HL-60 (cell line): ENCODE results near the gene DGUOK.
"Not testable (repeated sequence)": the region's sequence is repeated elsewhere in the genome, so short reads cannot be mapped to it uniquely, and the experiment has no call there.

ENCODE experiments used
- DNase-seq, 2 experiments: peaks; one replicate each; pipeline ENCODE4 v3.0.0-alpha.2; 2010 to 2020; ENCODE audit warnings: low read depth in 1 of 2, low spot score in 1 of 2
- H3K27ac ChIP-seq: fragments of 250-450 bp; sonication (Bioruptor Pico); replicated peaks from 2 replicates; pipeline ENCODE4 v1.5.1; 2020; ENCODE audit warnings: mild to moderate bottlenecking, moderate library complexity
- H3K27me3 ChIP-seq: fragments of 250-450 bp; sonication (Bioruptor Pico); 2 replicates; pipeline ENCODE4 v1.5.1; 2021; ENCODE audit warnings: mild to moderate bottlenecking, moderate library complexity; ENCODE audit not compliant: insufficient read depth, poor library complexity, severe bottlenecking
- H3K4me3 ChIP-seq: replicated peaks from 2 replicates; pipeline ENCODE4 v1.5.1; 2011; ENCODE audit warnings: mild to moderate bottlenecking, control low read depth, low read length; ENCODE audit not compliant: insufficient read depth
- GABPA ChIP-seq: IDR thresholded peaks from 2 replicates; pipeline ENCODE4 v1.6.1; 2012; ENCODE audit warnings: low read depth
- POLR2AphosphoS5 ChIP-seq: IDR thresholded peaks from 2 replicates; pipeline ENCODE4 v1.6.1; 2012; ENCODE audit warnings: low read depth
- SPI1 ChIP-seq: IDR thresholded peaks from 2 replicates; pipeline ENCODE4 v1.6.1; 2012; ENCODE audit warnings: low read depth, mild to moderate bottlenecking, borderline replicate concordance
- TF ChIP-seq, protein P1 (sequence below): IDR thresholded peaks from one replicate; pipeline ENCODE4 v1.5.1; 2011; ENCODE audit warnings: low read length, control low read depth, inconsistent platforms; ENCODE audit not compliant: insufficient read depth
- TF ChIP-seq, protein P2 (sequence below): IDR thresholded peaks from 2 replicates; pipeline ENCODE4 v1.6.1; 2012; ENCODE audit warnings: low read depth; ENCODE audit not compliant: insufficient replicate concordance

Gene DGUOK

GRCh38 chr2:73937103-73937885 lies 10.6 kb downstream of the DGUOK start:
- TF ChIP-seq, protein P1, sequence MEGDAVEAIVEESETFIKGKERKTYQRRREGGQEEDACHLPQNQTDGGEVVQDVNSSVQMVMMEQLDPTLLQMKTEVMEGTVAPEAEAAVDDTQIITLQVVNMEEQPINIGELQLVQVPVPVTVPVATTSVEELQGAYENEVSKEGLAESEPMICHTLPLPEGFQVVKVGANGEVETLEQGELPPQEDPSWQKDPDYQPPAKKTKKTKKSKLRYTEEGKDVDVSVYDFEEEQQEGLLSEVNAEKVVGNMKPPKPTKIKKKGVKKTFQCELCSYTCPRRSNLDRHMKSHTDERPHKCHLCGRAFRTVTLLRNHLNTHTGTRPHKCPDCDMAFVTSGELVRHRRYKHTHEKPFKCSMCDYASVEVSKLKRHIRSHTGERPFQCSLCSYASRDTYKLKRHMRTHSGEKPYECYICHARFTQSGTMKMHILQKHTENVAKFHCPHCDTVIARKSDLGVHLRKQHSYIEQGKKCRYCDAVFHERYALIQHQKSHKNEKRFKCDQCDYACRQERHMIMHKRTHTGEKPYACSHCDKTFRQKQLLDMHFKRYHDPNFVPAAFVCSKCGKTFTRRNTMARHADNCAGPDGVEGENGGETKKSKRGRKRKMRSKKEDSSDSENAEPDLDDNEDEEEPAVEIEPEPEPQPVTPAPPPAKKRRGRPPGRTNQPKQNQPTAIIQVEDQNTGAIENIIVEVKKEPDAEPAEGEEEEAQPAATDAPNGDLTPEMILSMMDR, result no peak
- no peak for TF ChIP-seq SPI1
- TF ChIP-seq GABPA, result no peak
- TF ChIP-seq, protein P2, sequence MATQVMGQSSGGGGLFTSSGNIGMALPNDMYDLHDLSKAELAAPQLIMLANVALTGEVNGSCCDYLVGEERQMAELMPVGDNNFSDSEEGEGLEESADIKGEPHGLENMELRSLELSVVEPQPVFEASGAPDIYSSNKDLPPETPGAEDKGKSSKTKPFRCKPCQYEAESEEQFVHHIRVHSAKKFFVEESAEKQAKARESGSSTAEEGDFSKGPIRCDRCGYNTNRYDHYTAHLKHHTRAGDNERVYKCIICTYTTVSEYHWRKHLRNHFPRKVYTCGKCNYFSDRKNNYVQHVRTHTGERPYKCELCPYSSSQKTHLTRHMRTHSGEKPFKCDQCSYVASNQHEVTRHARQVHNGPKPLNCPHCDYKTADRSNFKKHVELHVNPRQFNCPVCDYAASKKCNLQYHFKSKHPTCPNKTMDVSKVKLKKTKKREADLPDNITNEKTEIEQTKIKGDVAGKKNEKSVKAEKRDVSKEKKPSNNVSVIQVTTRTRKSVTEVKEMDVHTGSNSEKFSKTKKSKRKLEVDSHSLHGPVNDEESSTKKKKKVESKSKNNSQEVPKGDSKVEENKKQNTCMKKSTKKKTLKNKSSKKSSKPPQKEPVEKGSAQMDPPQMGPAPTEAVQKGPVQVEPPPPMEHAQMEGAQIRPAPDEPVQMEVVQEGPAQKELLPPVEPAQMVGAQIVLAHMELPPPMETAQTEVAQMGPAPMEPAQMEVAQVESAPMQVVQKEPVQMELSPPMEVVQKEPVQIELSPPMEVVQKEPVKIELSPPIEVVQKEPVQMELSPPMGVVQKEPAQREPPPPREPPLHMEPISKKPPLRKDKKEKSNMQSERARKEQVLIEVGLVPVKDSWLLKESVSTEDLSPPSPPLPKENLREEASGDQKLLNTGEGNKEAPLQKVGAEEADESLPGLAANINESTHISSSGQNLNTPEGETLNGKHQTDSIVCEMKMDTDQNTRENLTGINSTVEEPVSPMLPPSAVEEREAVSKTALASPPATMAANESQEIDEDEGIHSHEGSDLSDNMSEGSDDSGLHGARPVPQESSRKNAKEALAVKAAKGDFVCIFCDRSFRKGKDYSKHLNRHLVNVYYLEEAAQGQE, result no peak
- no peak for TF ChIP-seq POLR2AphosphoS5
- no peak overlapping the region for H3K4me3 ChIP-seq
- no peak overlapping the region for H3K27ac ChIP-seq
- no peak for DNase-seq
- no peaks in the 10 kb centered on the region for H3K27me3 ChIP-seq

DNA sequence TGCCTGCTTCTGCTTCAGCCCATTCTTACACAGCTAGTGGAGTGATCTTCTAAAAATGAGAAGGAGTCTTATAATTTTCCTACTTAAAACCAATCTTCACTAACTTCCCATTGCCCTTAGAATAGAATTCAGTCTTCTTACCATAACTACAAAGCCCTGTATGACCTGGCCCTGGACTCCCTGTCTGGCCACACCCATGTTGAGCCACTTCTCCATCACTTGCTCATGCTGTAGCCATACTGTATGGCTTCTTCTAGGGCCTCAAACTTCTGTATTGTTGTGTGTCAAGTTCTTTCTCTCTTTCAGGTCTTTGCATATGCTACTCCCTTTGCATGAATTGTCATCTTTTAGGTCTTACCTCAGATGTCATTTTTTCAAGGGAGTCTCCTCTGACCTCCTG lies 11.2 kb downstream of the DGUOK start:
- no peaks in the 10 kb centered on the region for H3K27me3 ChIP-seq
- H3K27ac ChIP-seq, result no peak overlapping the region
- H3K4me3 ChIP-seq, result no peak overlapping the region
- TF ChIP-seq, protein P1, result no peak
- no peak for TF ChIP-seq SPI1
- TF ChIP-seq GABPA, result no peak
- TF ChIP-seq POLR2AphosphoS5, result no peak
- TF ChIP-seq, protein P2, result no peak
- no peak for DNase-seq

GRCh38 chr2:73938718-73939352 lies 12.2 kb downstream of the DGUOK start:
- no peak overlapping the region for H3K4me3 ChIP-seq
- TF ChIP-seq POLR2AphosphoS5, result no peak
- no peak for TF ChIP-seq GABPA
- no peaks in the 10 kb centered on the region for H3K27me3 ChIP-seq
- no peak overlapping the region for H3K27ac ChIP-seq
- DNase-seq, result no peak

GRCh38 chr2:73939419-73939818 lies 12.7 kb downstream of the DGUOK start:
- Histone ChIP-seq H3K4me3 (no peak overlapping the region), H3K27ac (no peak overlapping the region), H3K27me3 (no peaks in the 10 kb centered on the region)
- DNase-seq, result peak in 1 of 2 experiments; percentile 43
- TF ChIP-seq, protein P2, result no peak
- TF ChIP-seq POLR2AphosphoS5, result no peak
- TF ChIP-seq SPI1, result no peak

- H3K4me3 ChIP-seq, DNase-seq, H3K27me3 ChIP-seq, H3K27ac ChIP-seq: not testable (repeated sequence)
Observed at GRCh38 chr2:73940066-73940465, 13.4 kb downstream of the DGUOK start.
